DMS153 (cell line): ENCODE measurements around the gene CCDC50.

Experiments used
- DNase-seq: peaks from one replicate; lab custom pipeline; 2025; lab: John Stamatoyannopoulos, UW

Gene CCDC50

GRCh38 chr3:191378142-191378812 lies 49.1 kb downstream of the CCDC50 start:
- DNase-seq, result no peak

GRCh38 chr3:191379446-191379845 lies 50.3 kb downstream of the CCDC50 start:
- no peak for DNase-seq

GRCh38 chr3:191380001-191380400 lies 50.8 kb downstream of the CCDC50 start:
- no peak for DNase-seq

GRCh38 chr3:191381303-191381702 lies 52.1 kb downstream of the CCDC50 start:
- no peak for DNase-seq

GRCh38 chr3:191382661-191383060 lies 53.5 kb downstream of the CCDC50 start:
- no peak for DNase-seq

- no peak for DNase-seq
These were observed 53.9 kb downstream of the CCDC50 start for GRCh38 chr3:191383124-191383523.

GRCh38 chr3:191385101-191385500 lies 55.9 kb downstream of the CCDC50 start:
- DNase-seq, result no peak

- DNase-seq, result no peak
These were observed 58.4 kb downstream of the CCDC50 start for GRCh38 chr3:191387441-191388077.

- no peak for DNase-seq
These were observed 59.6 kb downstream of the CCDC50 start for GRCh38 chr3:191388823-191389222.

- no peak for DNase-seq
These were observed 61.4 kb downstream of the CCDC50 start for GRCh38 chr3:191390580-191390979.

GRCh38 chr3:191391861-191392808 lies 62.9 kb downstream of the CCDC50 start:
- DNase-seq, result no peak

GRCh38 chr3:191393146-191393545 lies 64.0 kb downstream of the CCDC50 start:
- no peak for DNase-seq

- no peak for DNase-seq
These were observed 68.6 kb downstream of the CCDC50 start for GRCh38 chr3:191397771-191398170.

- DNase-seq, result no peak
These were observed 69.4 kb downstream of the CCDC50 start for GRCh38 chr3:191398607-191399006.

GRCh38 chr3:191399918-191400317 lies 70.7 kb downstream of the CCDC50 start:
- DNase-seq, result no peak

- no peak for DNase-seq
These were observed 72.7 kb downstream of the CCDC50 start for GRCh38 chr3:191401775-191402357.

- no peak for DNase-seq
These were observed 80.7 kb downstream of the CCDC50 start for GRCh38 chr3:191409791-191410359.

- no peak for DNase-seq
These were observed 83.6 kb downstream of the CCDC50 start for GRCh38 chr3:191412759-191413158.

GRCh38 chr3:191414286-191414685 lies 85.1 kb downstream of the CCDC50 start:
- DNase-seq, result no peak

- no peak for DNase-seq
These were observed 85.5 kb downstream of the CCDC50 start for GRCh38 chr3:191414732-191415131.

- DNase-seq, result no peak
These were observed 86.4 kb downstream of the CCDC50 start for GRCh38 chr3:191415566-191415965.

- no peak for DNase-seq
These were observed 88.2 kb downstream of the CCDC50 start for GRCh38 chr3:191417457-191417729.
